GM20431 (cell line): ENCODE measurements around the gene FLT3.

Source experiments
- in situ Hi-C: fragments of 300-500 bp; cut with MseI, MboI; formaldehyde crosslinking; loops from one replicate; pipeline ENCODE4 v1.15.0; 2020; ENCODE audit warnings: low sequenced_read_pairs; ENCODE audit not compliant: unreplicated experiment

FLT3 gene

GRCh38 chr13:27977476-27978300, 122.7 kb downstream of the FLT3 start:
- in situ Hi-C loops: loop anchor here (25.0 kb wide), 1 partner anchor 1015 kb away; no protein-coding TSS in a partner anchor

- in situ Hi-C loops: loop anchor here (25.0 kb wide), 1 partner anchor 1014 kb away; no protein-coding TSS in a partner anchor
Observed at GRCh38 chr13:27976362-27977091, 123.8 kb downstream of the FLT3 start.

- in situ Hi-C loops: loop anchor here (25.0 kb wide), 1 partner anchor 1013 kb away; no protein-coding TSS in a partner anchor
Observed at GRCh38 chr13:27975564-27976361, 124.6 kb downstream of the FLT3 start.

- in situ Hi-C loops: loop anchor here (25.0 kb wide), 2 partner anchors 137 to 437 kb away; no protein-coding TSS in a partner anchor
Observed at GRCh38 chr13:27973961-27974662, 126.3 kb downstream of the FLT3 start.

- in situ Hi-C loops: loop anchor here (25.0 kb wide), 2 partner anchors 136 to 436 kb away; no protein-coding TSS in a partner anchor
Observed at GRCh38 chr13:27973291-27973690, 127.1 kb downstream of the FLT3 start.

- in situ Hi-C loops: loop anchor here (25.0 kb wide), 2 partner anchors 135 to 435 kb away; no protein-coding TSS in a partner anchor
Observed at GRCh38 chr13:27972478-27972820, 127.9 kb downstream of the FLT3 start.

- in situ Hi-C loops: loop anchor here (25.0 kb wide), 2 partner anchors 135 to 435 kb away; no protein-coding TSS in a partner anchor
Observed at GRCh38 chr13:27971776-27972477, 128.4 kb downstream of the FLT3 start.

GRCh38 chr13:27971236-27971645, 129.1 kb downstream of the FLT3 start:
- in situ Hi-C loops: loop anchor here (25.0 kb wide), 2 partner anchors 134 to 434 kb away; no protein-coding TSS in a partner anchor

- in situ Hi-C loops: loop anchor here (25.0 kb wide), 2 partner anchors 133 to 433 kb away; no protein-coding TSS in a partner anchor
Observed at GRCh38 chr13:27970382-27971235, 129.8 kb downstream of the FLT3 start.

- in situ Hi-C loops: loop anchor here (25.0 kb wide), 2 partner anchors 133 to 433 kb away; no protein-coding TSS in a partner anchor
Observed at GRCh38 chr13:27969866-27970229, 130.5 kb downstream of the FLT3 start.

- in situ Hi-C loops: loop anchor here (25.0 kb wide), 2 partner anchors 132 to 432 kb away; no protein-coding TSS in a partner anchor
Observed at GRCh38 chr13:27969082-27969865, 131.1 kb downstream of the FLT3 start, which contains the start of gene CDX2. CDX2 (minus strand) TSS chr13:27969315; CDS start chr13:27969006, 309 bp downstream.

- in situ Hi-C loops: loop anchor here (25.0 kb wide), 2 partner anchors 131 to 431 kb away; no protein-coding TSS in a partner anchor
Observed at GRCh38 chr13:27968316-27969081, 131.9 kb downstream of the FLT3 start.

- in situ Hi-C loops: loop anchor here (25.0 kb wide), 2 partner anchors 131 to 431 kb away; no protein-coding TSS in a partner anchor
Observed at GRCh38 chr13:27967736-27968315, 132.6 kb downstream of the FLT3 start.

- in situ Hi-C loops: loop anchor here (25.0 kb wide), 2 partner anchors 130 to 430 kb away; no protein-coding TSS in a partner anchor
Observed at GRCh38 chr13:27967203-27967735, 133.1 kb downstream of the FLT3 start.

- in situ Hi-C loops: loop anchor here (25.0 kb wide), 2 partner anchors 129 to 429 kb away; no protein-coding TSS in a partner anchor
Observed at GRCh38 chr13:27966641-27967202, 133.7 kb downstream of the FLT3 start.
